ENCODE results near the gene SHROOM3.

The SHROOM3 gene

GRCh38 chr4:76756416-76756815 is 321.4 kb downstream of the SHROOM3 start:
- no peak for DNase-seq

GRCh38 chr4:76757418-76757939 is 322.4 kb downstream of the SHROOM3 start:
- DNase-seq: no peak

- DNase-seq: peak; percentile 1
Observed at GRCh38 chr4:76758290-76758882, 323.4 kb downstream of the SHROOM3 start.

- DNase-seq: no peak
Observed at GRCh38 chr4:76758996-76759395, 324.0 kb downstream of the SHROOM3 start.

GRCh38 chr4:76760193-76760592 is 325.2 kb downstream of the SHROOM3 start:
- DNase-seq: no peak

GRCh38 chr4:76762137-76763130 is 327.4 kb downstream of the SHROOM3 start:
- no peak for DNase-seq

GRCh38 chr4:76764251-76764650 is 329.2 kb downstream of the SHROOM3 start:
- no peak for DNase-seq

GRCh38 chr4:76765473-76766183 is 330.6 kb downstream of the SHROOM3 start:
- DNase-seq: no peak

GRCh38 chr4:76767983-76768382 is 333.0 kb downstream of the SHROOM3 start:
- DNase-seq: no peak

- no peak for DNase-seq
Observed at GRCh38 chr4:76772498-76773106, 337.6 kb downstream of the SHROOM3 start.

- DNase-seq: no peak
Observed at GRCh38 chr4:76773766-76774165, 338.7 kb downstream of the SHROOM3 start.

GRCh38 chr4:76779740-76780459 is 344.9 kb downstream of the SHROOM3 start:
- DNase-seq: no peak

GRCh38 chr4:76780781-76781697 is 346.0 kb downstream of the SHROOM3 start:
- no peak for DNase-seq

GRCh38 chr4:76781698-76782595 is 346.9 kb downstream of the SHROOM3 start:
- no peak for DNase-seq

- DNase-seq: no peak
Observed at GRCh38 chr4:76782837-76783236, 347.8 kb downstream of the SHROOM3 start.

GRCh38 chr4:76783836-76784235 is 348.8 kb downstream of the SHROOM3 start:
- DNase-seq: no peak

- no peak for DNase-seq
Observed at GRCh38 chr4:76784237-76784636, 349.2 kb downstream of the SHROOM3 start.

GRCh38 chr4:76787898-76788297 is 352.9 kb downstream of the SHROOM3 start:
- DNase-seq: no peak

- DNase-seq: no peak
Observed at GRCh38 chr4:76790377-76790776, 355.3 kb downstream of the SHROOM3 start.

- DNase-seq: no peak
Observed at GRCh38 chr4:76791479-76791878, 356.4 kb downstream of the SHROOM3 start.
